ENCODE measurements around the gene TOM1L1. TPM values are rescaled to one million over a fixed set of nuclear protein-coding genes. Genes with fewer than 3 reads are reported as not detected.
A peak's percentile ranks its signal among the peaks of the same experiment; 100 is the strongest.

TOM1L1 gene
- total and polyA plus RNA-seq, 2 donors (not counting 1 experiment from before 2014, with no cell fraction given) = 34.5 to 34.7 TPM

GRCh38 chr17:54969658-54970572 lies 69.3 kb downstream of the TOM1L1 start:
- H3K79me2 ChIP-seq (ENCODE audit: control insufficient read depth, insufficient read depth, low read length) = peaks cover 25% of the 10 kb centered on the region

GRCh38 chr17:54971147-54971546 lies 70.5 kb downstream of the TOM1L1 start:
- Histone ChIP-seq H3K9me3 (ENCODE audit: control insufficient read depth, insufficient read depth, low read depth, low read length) (no peaks in the 10 kb centered on the region), H4K20me1 (ENCODE audit: control insufficient read depth, extremely low read depth, insufficient read depth, low read length) (no peaks in the 10 kb centered on the region), H2AFZ (ENCODE audit: low read length) (no peak overlapping the region), H3K27ac (ENCODE audit: insufficient read depth, low read length) (no peak overlapping the region), H3K4me3 (replicated peaks in 1 of 4; ENCODE audit: control extremely low read depth in 1 of 4, insufficient read depth in 1 of 4, low read depth in 3 of 4, low read length in 4 of 4) (no peak overlapping the region), H3K27me3 (ENCODE audit: control insufficient read depth, insufficient read depth, low read length) (no peaks in the 10 kb centered on the region), H3K79me2 (ENCODE audit: control insufficient read depth, insufficient read depth, low read length) (peaks cover 25% of the 10 kb centered on the region), H3K4me1 (ENCODE audit: control insufficient read depth, extremely low read depth, insufficient read depth, low read length) (no peaks in the 10 kb centered on the region), H3K9ac (ENCODE audit: insufficient read depth, low read length) (no peak overlapping the region), H3K4me2 (ENCODE audit: extremely low read depth, insufficient read depth, low read length) (no peak overlapping the region), H3K36me3 (ENCODE audit: control insufficient read depth, insufficient read depth, low read length) (no peaks in the 10 kb centered on the region)
- no peak for TF ChIP-seq EZH2 (IDR thresholded peaks at IDR 0.05; ENCODE audit: low read length, missing control alignments)
- no peak for TF ChIP-seq CTCF (conservative IDR thresholded peaks at IDR 0.05 in 1 of 2, IDR thresholded peaks at IDR 0.05 in 1 of 2; ENCODE audit: low read depth in 1 of 2, low read length in 2 of 2)
- no peak for DNase-seq (ENCODE audit: low read depth in 2 of 2)

More at GRCh38 chr17:54969658-54970572, 69.3 kb downstream of the TOM1L1 start:
- no peak for DNase-seq (ENCODE audit: low read depth in 2 of 2)
- Histone ChIP-seq H3K9ac (ENCODE audit: insufficient read depth, low read length) (peak overlapping the region; percentile 81), H3K9me3 (ENCODE audit: control insufficient read depth, insufficient read depth, low read depth, low read length) (no peaks in the 10 kb centered on the region), H4K20me1 (ENCODE audit: control insufficient read depth, extremely low read depth, insufficient read depth, low read length) (no peaks in the 10 kb centered on the region), H3K4me2 (ENCODE audit: extremely low read depth, insufficient read depth, low read length) (peak overlapping the region; percentile 93), H2AFZ (ENCODE audit: low read length) (peak overlapping the region; percentile 0), H3K27ac (ENCODE audit: insufficient read depth, low read length) (no peak overlapping the region), H3K4me3 (replicated peaks in 1 of 4; ENCODE audit: control extremely low read depth in 1 of 4, insufficient read depth in 1 of 4, low read depth in 3 of 4, low read length in 4 of 4) (peak overlapping the region; percentile 85 to 96 (median 90)), H3K27me3 (ENCODE audit: control insufficient read depth, insufficient read depth, low read length) (no peaks in the 10 kb centered on the region), H3K36me3 (ENCODE audit: control insufficient read depth, insufficient read depth, low read length) (no peaks in the 10 kb centered on the region), H3K4me1 (ENCODE audit: control insufficient read depth, extremely low read depth, insufficient read depth, low read length) (no peaks in the 10 kb centered on the region)
- TF ChIP-seq EZH2 (IDR thresholded peaks at IDR 0.05; ENCODE audit: low read length, missing control alignments) (no peak), CTCF (conservative IDR thresholded peaks at IDR 0.05 in 1 of 2, IDR thresholded peaks at IDR 0.05 in 1 of 2; ENCODE audit: low read depth in 1 of 2, low read length in 2 of 2) (no peak)

GRCh38 chr17:54971901-54972300 lies 71.2 kb downstream of the TOM1L1 start:
- Histone ChIP-seq H3K9me3 (ENCODE audit: control insufficient read depth, insufficient read depth, low read depth, low read length) (no peaks in the 10 kb centered on the region), H3K9ac (ENCODE audit: insufficient read depth, low read length) (no peak overlapping the region), H3K27ac (ENCODE audit: insufficient read depth, low read length) (no peak overlapping the region), H3K79me2 (ENCODE audit: control insufficient read depth, insufficient read depth, low read length) (peaks cover 18% of the 10 kb centered on the region), H3K4me2 (ENCODE audit: extremely low read depth, insufficient read depth, low read length) (no peak overlapping the region), H3K36me3 (ENCODE audit: control insufficient read depth, insufficient read depth, low read length) (no peaks in the 10 kb centered on the region), H4K20me1 (ENCODE audit: control insufficient read depth, extremely low read depth, insufficient read depth, low read length) (no peaks in the 10 kb centered on the region), H3K27me3 (ENCODE audit: control insufficient read depth, insufficient read depth, low read length) (no peaks in the 10 kb centered on the region), H2AFZ (ENCODE audit: low read length) (no peak overlapping the region), H3K4me1 (ENCODE audit: control insufficient read depth, extremely low read depth, insufficient read depth, low read length) (no peaks in the 10 kb centered on the region), H3K4me3 (replicated peaks in 1 of 4; ENCODE audit: control extremely low read depth in 1 of 4, insufficient read depth in 1 of 4, low read depth in 3 of 4, low read length in 4 of 4) (no peak overlapping the region)
- TF ChIP-seq CTCF (conservative IDR thresholded peaks at IDR 0.05 in 1 of 2, IDR thresholded peaks at IDR 0.05 in 1 of 2; ENCODE audit: low read depth in 1 of 2, low read length in 2 of 2) = no peak
- TF ChIP-seq EZH2 (IDR thresholded peaks at IDR 0.05; ENCODE audit: low read length, missing control alignments) = no peak
- no peak for DNase-seq (ENCODE audit: low read depth in 2 of 2)
